Esophagus squamous epithelium (tissue), 5 donors: ENCODE data around the gene PRKG1. TPM values are rescaled to one million over a fixed set of nuclear protein-coding genes. Genes with fewer than 3 reads are reported as not detected.

Experiments used
- DNase-seq: peaks from one replicate; lab custom pipeline; 2025; lab: John Stamatoyannopoulos, UW
- H3K27ac ChIP-seq, 4 donors: fragments of 200-600 bp; sonication (generic); one replicate each; pipeline ENCODE4 v1.5.1; 2016 to 2019; ENCODE audit warnings: mild to moderate bottlenecking in 1 of 4
- H3K27me3 ChIP-seq, 4 donors: fragments of 200-600 bp; sonication (generic); 1 replicate in 3 of 4; 2 replicates in 1 of 4; pipeline versions ENCODE4 v1.5.1 to v1.6.0; 2017 to 2021; ENCODE audit warnings: antibody characterized with exemption in 1 of 4
- H3K36me3 ChIP-seq, 3 donors: fragments of 200-600 bp; sonication (generic); one replicate each; pipeline ENCODE4 v1.5.1; 2016 to 2019
- H3K4me1 ChIP-seq, 3 donors: fragments of 200-600 bp; sonication (generic); one replicate each; pipeline ENCODE4 v1.5.1; 2017 to 2019
- H3K4me3 ChIP-seq, 4 donors: fragments of 200-600 bp; sonication (generic); 1 replicate in 3 of 4; 2 replicates in 1 of 4; pipeline ENCODE4 v1.5.1; 2016 to 2019; ENCODE audit warnings: mild to moderate bottlenecking in 2 of 4, moderate library complexity in 1 of 4
- H3K9me3 ChIP-seq, 3 donors: fragments of 200-600 bp; sonication (generic); one replicate each; pipeline ENCODE4 v1.5.1; 2016 to 2019
- POLR2A ChIP-seq, 4 donors: fragments of 450-650 bp; IDR thresholded peaks; one replicate each; pipeline ENCODE4 v1.6.1; 2017; ENCODE audit warnings: antibody characterized with exemption in 4 of 4, mild to moderate bottlenecking in 4 of 4, moderate library complexity in 3 of 4
- WGBS, 2 donors: methylation state at CpG; one replicate each; pipeline ENCODE4 v1.1.5; 2018; 5-methylcytosine and 5-hydroxymethylcytosine counted together
- intact Hi-C: fragments of 100-400 bp; cut with DNase I; formaldehyde crosslinking; loops from one replicate; pipeline ENCODE4 v1.15.0; 2022
- total RNA-seq, 4 donors: library from RNA; depleted of rRNA; stranded (reverse); fragments of >200 nt; gene quantifications; one replicate each; pipeline ENCODE4 v1.1.0, GENCODE V29; 2016
- TF ChIP-seq, protein P1 (sequence below), 6 experiments: fragments of 450-650 bp in 4 of 6; fragments of 200-600 bp in 2 of 6; sonication (generic) in 2 of 6; IDR thresholded peaks; one replicate each; pipeline ENCODE4 v1.5.1; 2016 to 2019; ENCODE audit warnings: antibody characterized with exemption in 6 of 6, mild to moderate bottlenecking in 4 of 6, moderate library complexity in 4 of 6
- donor health status: DM: yes; HTN: yes; CAD: no.

Gene PRKG1
- total RNA-seq, 4 donors from 2014 or later: 2.0 to 10.9 (median 3.8) TPM

DNA sequence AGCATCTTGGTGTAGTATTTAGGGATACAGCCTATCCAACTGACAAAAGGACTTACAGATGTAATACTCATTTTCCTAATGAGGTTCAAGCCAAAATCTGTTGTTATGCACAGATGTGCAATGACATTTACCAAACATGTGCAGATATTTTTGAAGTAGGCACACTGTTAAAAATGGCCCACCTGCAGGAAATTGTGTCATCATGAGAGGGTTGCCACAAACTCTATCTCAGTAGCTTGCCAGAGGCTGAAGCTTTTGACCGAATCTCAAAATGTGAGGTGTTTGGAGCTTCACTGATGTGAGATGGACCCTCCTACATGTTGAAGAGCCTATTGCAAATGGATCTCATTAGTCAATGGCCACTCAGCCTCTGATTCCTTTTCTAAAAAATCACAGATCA is 714.8 kb downstream of the PRKG1 start:
- Histone ChIP-seq H3K36me3 (no peaks in the 10 kb centered on the region), H3K9me3 (peaks cover 0 to 5% (median 4%) of the 10 kb centered on the region in 3 donors), H3K27ac (no peak overlapping the region), H3K4me3 (no peak overlapping the region), H3K4me1 (peaks cover 0 to 9% (median 0%) of the 10 kb centered on the region in 3 donors), H3K27me3 (no peaks in the 10 kb centered on the region)
- no peak for DNase-seq
- WGBS, 2 donors: 64 to 92% methylated on average over 1 of the region's 1 CpG
- intact Hi-C loops: no loop called here
- TF ChIP-seq, protein P1, sequence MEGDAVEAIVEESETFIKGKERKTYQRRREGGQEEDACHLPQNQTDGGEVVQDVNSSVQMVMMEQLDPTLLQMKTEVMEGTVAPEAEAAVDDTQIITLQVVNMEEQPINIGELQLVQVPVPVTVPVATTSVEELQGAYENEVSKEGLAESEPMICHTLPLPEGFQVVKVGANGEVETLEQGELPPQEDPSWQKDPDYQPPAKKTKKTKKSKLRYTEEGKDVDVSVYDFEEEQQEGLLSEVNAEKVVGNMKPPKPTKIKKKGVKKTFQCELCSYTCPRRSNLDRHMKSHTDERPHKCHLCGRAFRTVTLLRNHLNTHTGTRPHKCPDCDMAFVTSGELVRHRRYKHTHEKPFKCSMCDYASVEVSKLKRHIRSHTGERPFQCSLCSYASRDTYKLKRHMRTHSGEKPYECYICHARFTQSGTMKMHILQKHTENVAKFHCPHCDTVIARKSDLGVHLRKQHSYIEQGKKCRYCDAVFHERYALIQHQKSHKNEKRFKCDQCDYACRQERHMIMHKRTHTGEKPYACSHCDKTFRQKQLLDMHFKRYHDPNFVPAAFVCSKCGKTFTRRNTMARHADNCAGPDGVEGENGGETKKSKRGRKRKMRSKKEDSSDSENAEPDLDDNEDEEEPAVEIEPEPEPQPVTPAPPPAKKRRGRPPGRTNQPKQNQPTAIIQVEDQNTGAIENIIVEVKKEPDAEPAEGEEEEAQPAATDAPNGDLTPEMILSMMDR (IDR thresholded peaks at IDR 0.05): no peak
- TF ChIP-seq POLR2A (IDR thresholded peaks at IDR 0.05): no peak

DNA sequence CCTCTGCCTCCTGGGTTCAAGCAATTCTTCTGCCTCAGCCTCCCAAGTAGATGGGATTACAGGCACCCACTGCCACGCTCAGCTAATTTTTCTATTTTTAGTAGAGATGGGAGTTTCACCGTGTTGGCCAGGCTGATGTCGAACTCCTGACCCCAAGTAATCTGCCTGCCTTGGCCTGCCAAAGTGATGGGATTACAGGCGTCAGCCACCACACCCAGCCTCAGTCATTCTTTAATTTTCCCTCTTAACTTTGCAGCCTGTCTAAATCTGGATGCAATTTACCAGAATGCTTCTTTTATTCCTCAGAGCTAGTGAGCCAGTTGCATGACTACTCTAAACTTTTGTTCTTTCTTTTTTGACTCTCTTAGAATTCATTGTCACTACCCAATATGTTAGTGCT is 715.6 kb downstream of the PRKG1 start:
- H3K4me1 ChIP-seq: peaks cover 0 to 9% (median 0%) of the 10 kb centered on the region in 3 donors
- no peaks in the 10 kb centered on the region for H3K27me3 ChIP-seq
- no peak overlapping the region for H3K4me3 ChIP-seq
- intact Hi-C loops: no loop called here
- H3K9me3 ChIP-seq: peaks cover 0 to 5% (median 4%) of the 10 kb centered on the region in 3 donors
- DNase-seq: no peak
- TF ChIP-seq, protein P1 (IDR thresholded peaks at IDR 0.05): no peak
- TF ChIP-seq POLR2A (IDR thresholded peaks at IDR 0.05): no peak
- 14 to 28% methylated on average over 4 of the region's 4 CpGs for WGBS, 2 donors
- H3K27ac ChIP-seq: no peak overlapping the region
- H3K36me3 ChIP-seq: no peaks in the 10 kb centered on the region

DNA sequence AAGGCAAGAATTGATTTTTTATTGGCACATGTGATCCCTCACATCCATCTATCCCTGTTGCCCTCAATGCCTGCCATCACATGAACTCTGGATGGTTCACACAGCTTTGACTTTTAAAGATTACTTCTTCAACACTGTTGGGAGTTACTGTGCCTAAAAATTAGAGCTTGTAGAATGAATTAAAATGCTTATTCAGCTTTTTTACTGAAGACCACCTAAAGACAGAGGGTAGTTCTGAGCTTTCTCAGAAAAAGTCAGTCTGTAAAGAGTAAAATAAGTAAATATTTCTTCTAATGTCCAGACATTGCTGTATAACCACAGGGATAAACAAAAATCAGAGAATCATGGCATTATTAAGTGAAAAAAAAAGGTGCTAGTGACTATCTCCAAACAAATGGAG is 718.4 kb downstream of the PRKG1 start:
- Histone ChIP-seq H3K9me3 (peaks cover 0 to 5% (median 4%) of the 10 kb centered on the region in 3 donors), H3K27ac (no peak overlapping the region), H3K27me3 (no peaks in the 10 kb centered on the region), H3K4me1 (peaks cover 0 to 9% (median 0%) of the 10 kb centered on the region in 3 donors), H3K36me3 (no peaks in the 10 kb centered on the region), H3K4me3 (no peak overlapping the region)
- intact Hi-C loops: no loop called here
- no peak for DNase-seq
- no peak for TF ChIP-seq POLR2A (IDR thresholded peaks at IDR 0.05)
- TF ChIP-seq, protein P1 (IDR thresholded peaks at IDR 0.05): no peak

DNA sequence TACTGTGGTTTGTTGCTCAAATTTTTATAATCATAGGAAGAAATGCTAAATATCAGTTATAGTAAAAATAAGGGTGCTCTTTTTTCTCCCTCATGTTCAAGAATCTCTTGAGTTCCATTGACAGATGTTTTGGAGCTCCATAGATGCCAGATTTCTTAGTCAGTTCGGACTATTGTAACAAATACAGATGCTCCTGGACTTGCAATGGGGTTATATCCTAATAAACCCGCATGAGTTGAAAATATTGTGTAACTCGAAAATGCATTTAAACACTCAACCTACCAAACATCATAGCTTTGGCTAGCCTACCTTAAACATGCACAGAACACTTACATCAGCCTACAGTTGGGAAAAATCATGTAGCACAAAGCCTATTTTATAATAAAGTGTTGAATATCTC is 725.8 kb downstream of the PRKG1 start:
- Histone ChIP-seq H3K36me3 (no peaks in the 10 kb centered on the region), H3K27ac (no peak overlapping the region), H3K4me1 (no peaks in the 10 kb centered on the region), H3K4me3 (no peak overlapping the region), H3K9me3 (no peaks in the 10 kb centered on the region), H3K27me3 (no peaks in the 10 kb centered on the region)
- no peak for DNase-seq
- no peak for TF ChIP-seq POLR2A (IDR thresholded peaks at IDR 0.05)
- TF ChIP-seq, protein P1 (IDR thresholded peaks at IDR 0.05): no peak
- 82 to 88% methylated on average over 3 of the region's 3 CpGs for WGBS, 2 donors
- intact Hi-C loops: no loop called here

DNA sequence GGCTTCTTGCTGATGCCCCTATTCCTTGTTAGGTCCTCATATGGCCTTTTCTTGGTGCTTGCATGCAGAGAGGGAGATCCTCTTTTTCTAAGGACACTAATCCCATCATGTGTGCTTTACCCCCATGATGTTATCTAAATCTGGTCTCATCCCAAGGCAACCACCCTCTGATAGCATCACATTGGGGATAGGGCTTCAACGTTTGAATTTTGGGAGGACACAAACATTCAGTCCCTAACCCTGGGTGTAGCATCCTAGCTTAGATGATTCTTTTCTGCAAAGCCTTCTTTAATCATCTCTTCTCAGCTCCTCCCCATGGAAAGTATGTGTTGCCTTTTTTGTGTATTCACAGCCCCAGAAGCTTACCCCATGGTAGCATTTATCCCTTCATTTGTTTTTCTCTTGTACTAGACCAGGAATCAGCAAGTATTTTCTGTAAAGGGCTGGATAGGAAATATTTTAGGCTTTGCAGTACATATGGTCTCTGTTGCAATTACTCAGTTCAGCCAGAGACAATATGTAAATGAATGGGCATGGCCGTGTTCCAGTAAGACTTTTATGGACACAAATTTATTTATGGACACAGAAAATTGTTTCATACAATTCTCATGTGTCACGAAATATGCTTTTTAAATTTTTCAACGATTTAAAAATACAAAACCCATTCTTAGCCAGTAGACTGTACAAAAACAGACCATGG is 726.6 kb downstream of the PRKG1 start:
- WGBS, 2 donors: 69 to 73% methylated on average over 4 of the region's 4 CpGs
- intact Hi-C loops: no loop called here

More for the DNA sequence above, 726.6 kb downstream of the PRKG1 start:
- Histone ChIP-seq H3K4me1 (no peaks in the 10 kb centered on the region), H3K4me3 (no peak overlapping the region), H3K9me3 (no peaks in the 10 kb centered on the region), H3K27me3 (no peaks in the 10 kb centered on the region), H3K36me3 (no peaks in the 10 kb centered on the region), H3K27ac (no peak overlapping the region)
- no peak for DNase-seq
- no peak for TF ChIP-seq POLR2A (IDR thresholded peaks at IDR 0.05)
